Measurements from ENCODE around the gene AHCYL1.

Gene AHCYL1

GRCh38 chr1:110035236-110035752, 50.7 kb downstream of the AHCYL1 start:
- Histone ChIP-seq H3K36me3 (ENCODE audit: control insufficient read depth in 2 of 2, insufficient read depth in 2 of 2, low read length in 2 of 2) (peaks cover 20 to 24% of the 10 kb centered on the region in 2 donors), H3K9me3 (ENCODE audit: control insufficient read depth in 2 of 2, low read length in 2 of 2) (no peaks in the 10 kb centered on the region), H3K27ac (ENCODE audit: low read length) (peak overlapping the region; percentile 87), H3K27me3 (ENCODE audit: control insufficient read depth in 1 of 2, insufficient read depth in 2 of 2, low read length in 2 of 2) (no peaks in the 10 kb centered on the region), H3K4me3 (ENCODE audit: low read length in 2 of 2) (peak overlapping the region; percentile 85 to 93), H3K9ac (ENCODE audit: low read length in 2 of 2) (peak overlapping the region; percentile 86 to 87), H3K4me1 (ENCODE audit: control insufficient read depth, insufficient read depth, low read length) (peaks cover 10% of the 10 kb centered on the region)

DNA sequence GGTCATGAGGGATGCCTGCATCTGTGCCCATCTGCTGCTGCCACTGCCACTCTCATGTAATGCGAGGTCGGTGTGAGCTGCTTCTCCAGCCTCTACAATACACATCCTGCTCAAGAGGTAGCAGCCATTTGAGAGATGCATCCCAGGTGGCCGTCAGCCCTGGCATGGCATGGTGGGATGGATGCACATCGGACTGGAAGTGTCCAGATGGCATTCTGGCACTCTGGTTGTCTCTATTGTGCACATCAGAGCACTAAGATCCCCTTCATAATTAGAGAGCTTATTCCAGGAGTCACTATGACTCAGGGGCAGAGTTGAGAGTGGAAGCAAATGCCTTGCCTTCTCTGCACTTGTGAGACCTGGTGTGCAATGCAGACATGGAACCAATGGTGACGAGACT, 53.7 kb downstream of the AHCYL1 start:
- H3K36me3 ChIP-seq (ENCODE audit: control insufficient read depth in 2 of 2, insufficient read depth in 2 of 2, low read length in 2 of 2), result peaks cover 47 to 52% of the 10 kb centered on the region in 2 donors
- no peak overlapping the region for H3K9ac ChIP-seq (ENCODE audit: low read length in 2 of 2)

DNA sequence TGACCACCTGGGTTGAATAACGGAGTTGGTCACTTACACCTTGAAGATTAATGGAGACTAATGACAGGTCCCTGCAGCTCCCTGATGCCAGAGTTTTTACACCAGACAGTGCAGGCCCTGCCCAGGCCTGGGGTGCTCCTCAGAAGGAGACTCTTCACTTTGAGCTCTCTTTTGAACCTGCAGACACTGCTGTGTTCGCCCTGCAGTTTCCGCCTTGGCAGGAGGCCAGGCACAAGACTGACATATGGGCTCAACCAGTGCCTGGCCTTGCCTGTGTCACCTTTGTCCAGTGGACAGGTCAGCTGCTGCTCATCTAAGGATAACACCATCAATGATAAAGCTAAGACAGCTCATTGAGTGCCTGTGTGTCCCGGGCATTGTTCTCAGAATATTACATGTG, 55.1 kb downstream of the AHCYL1 start:
- Histone ChIP-seq H3K27ac (ENCODE audit: low read length) (no peak overlapping the region), H3K27me3 (ENCODE audit: control insufficient read depth in 1 of 2, insufficient read depth in 2 of 2, low read length in 2 of 2) (no peaks in the 10 kb centered on the region), H3K9me3 (ENCODE audit: control insufficient read depth in 2 of 2, low read length in 2 of 2) (no peaks in the 10 kb centered on the region), H3K36me3 (ENCODE audit: control insufficient read depth in 2 of 2, insufficient read depth in 2 of 2, low read length in 2 of 2) (peaks cover 58 to 63% of the 10 kb centered on the region in 2 donors), H3K4me3 (ENCODE audit: low read length in 2 of 2) (no peak overlapping the region), H3K9ac (ENCODE audit: low read length in 2 of 2) (no peak overlapping the region), H3K4me1 (ENCODE audit: control insufficient read depth, insufficient read depth, low read length) (peaks cover 10% of the 10 kb centered on the region)

More for the DNA sequence above, 53.7 kb downstream of the AHCYL1 start:
- H3K4me1 ChIP-seq (ENCODE audit: control insufficient read depth, insufficient read depth, low read length), result peaks cover 10% of the 10 kb centered on the region
- H3K27ac ChIP-seq (ENCODE audit: low read length), result no peak overlapping the region
- H3K4me3 ChIP-seq (ENCODE audit: low read length in 2 of 2), result no peak overlapping the region
- H3K9me3 ChIP-seq (ENCODE audit: control insufficient read depth in 2 of 2, low read length in 2 of 2), result no peaks in the 10 kb centered on the region
- H3K27me3 ChIP-seq (ENCODE audit: control insufficient read depth in 1 of 2, insufficient read depth in 2 of 2, low read length in 2 of 2), result no peaks in the 10 kb centered on the region

DNA sequence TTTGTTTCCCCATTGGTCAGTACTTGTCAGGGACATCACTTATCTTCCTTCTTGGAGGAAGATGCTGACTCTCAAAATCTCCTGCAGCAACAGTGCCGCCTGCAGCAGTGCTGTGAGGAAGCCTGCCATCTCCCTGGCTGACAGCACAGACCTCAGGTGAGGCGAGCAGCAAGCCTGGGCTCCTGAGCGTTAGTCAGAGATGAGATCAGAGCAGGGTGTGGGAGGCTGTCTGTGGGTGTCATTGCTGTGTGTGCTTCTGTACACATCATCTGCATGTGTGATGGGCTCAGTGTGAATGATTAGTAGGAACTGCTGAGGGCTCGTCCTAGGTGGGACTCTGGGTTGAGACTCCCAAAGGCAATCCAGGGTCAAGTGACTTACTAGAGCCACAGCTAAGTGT, 56.0 kb downstream of the AHCYL1 start:
- Histone ChIP-seq H3K4me3 (ENCODE audit: low read length in 2 of 2) (no peak overlapping the region), H3K36me3 (ENCODE audit: control insufficient read depth in 2 of 2, insufficient read depth in 2 of 2, low read length in 2 of 2) (peaks cover 67 to 71% of the 10 kb centered on the region in 2 donors), H3K9ac (ENCODE audit: low read length in 2 of 2) (no peak overlapping the region), H3K9me3 (ENCODE audit: control insufficient read depth in 2 of 2, low read length in 2 of 2) (no peaks in the 10 kb centered on the region), H3K4me1 (ENCODE audit: control insufficient read depth, insufficient read depth, low read length) (peaks cover 4% of the 10 kb centered on the region), H3K27ac (ENCODE audit: low read length) (no peak overlapping the region), H3K27me3 (ENCODE audit: control insufficient read depth in 1 of 2, insufficient read depth in 2 of 2, low read length in 2 of 2) (no peaks in the 10 kb centered on the region)

- H3K9ac ChIP-seq (ENCODE audit: low read length in 2 of 2), result no peak overlapping the region
- H3K36me3 ChIP-seq (ENCODE audit: control insufficient read depth in 2 of 2, insufficient read depth in 2 of 2, low read length in 2 of 2), result peaks cover 80 to 84% of the 10 kb centered on the region in 2 donors
- H3K4me1 ChIP-seq (ENCODE audit: control insufficient read depth, insufficient read depth, low read length), result no peaks in the 10 kb centered on the region
- H3K27me3 ChIP-seq (ENCODE audit: control insufficient read depth in 1 of 2, insufficient read depth in 2 of 2, low read length in 2 of 2), result no peaks in the 10 kb centered on the region
- H3K27ac ChIP-seq (ENCODE audit: low read length), result no peak overlapping the region
- H3K9me3 ChIP-seq (ENCODE audit: control insufficient read depth in 2 of 2, low read length in 2 of 2), result no peaks in the 10 kb centered on the region
- H3K4me3 ChIP-seq (ENCODE audit: low read length in 2 of 2), result no peak overlapping the region
Observed at GRCh38 chr1:110043016-110043415, 58.5 kb downstream of the AHCYL1 start.

GRCh38 chr1:110047463-110047862, 62.9 kb downstream of the AHCYL1 start:
- Histone ChIP-seq H3K9ac (ENCODE audit: low read length in 2 of 2) (no peak overlapping the region), H3K9me3 (ENCODE audit: control insufficient read depth in 2 of 2, low read length in 2 of 2) (no peaks in the 10 kb centered on the region), H3K27ac (ENCODE audit: low read length) (no peak overlapping the region), H3K36me3 (ENCODE audit: control insufficient read depth in 2 of 2, insufficient read depth in 2 of 2, low read length in 2 of 2) (peaks cover 68 to 84% of the 10 kb centered on the region in 2 donors), H3K27me3 (ENCODE audit: control insufficient read depth in 1 of 2, insufficient read depth in 2 of 2, low read length in 2 of 2) (no peaks in the 10 kb centered on the region), H3K4me1 (ENCODE audit: control insufficient read depth, insufficient read depth, low read length) (peaks cover 7% of the 10 kb centered on the region), H3K4me3 (ENCODE audit: low read length in 2 of 2) (no peak overlapping the region)

DNA sequence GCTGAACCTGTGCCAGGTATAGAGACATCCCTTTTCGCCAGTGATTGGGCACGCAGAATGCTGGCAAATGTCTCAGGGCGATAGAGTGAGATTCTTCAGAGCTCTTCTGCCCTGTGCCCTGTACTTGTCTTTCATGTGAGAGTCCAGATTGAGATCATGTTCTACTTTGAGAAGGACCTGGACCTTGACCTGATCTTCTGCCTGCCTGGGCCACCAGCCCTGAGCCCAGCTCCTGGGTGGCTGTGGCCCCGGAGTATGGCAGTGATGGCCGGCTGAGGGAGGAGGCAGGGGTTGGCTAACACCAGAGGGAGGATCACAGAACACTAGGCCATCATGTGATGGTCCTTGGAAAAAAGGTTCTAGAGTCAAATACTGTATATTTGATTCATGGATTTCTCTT, 63.7 kb downstream of the AHCYL1 start:
- Histone ChIP-seq H3K9ac (ENCODE audit: low read length in 2 of 2) (no peak overlapping the region), H3K4me1 (ENCODE audit: control insufficient read depth, insufficient read depth, low read length) (peaks cover 7% of the 10 kb centered on the region), H3K9me3 (ENCODE audit: control insufficient read depth in 2 of 2, low read length in 2 of 2) (no peaks in the 10 kb centered on the region), H3K4me3 (ENCODE audit: low read length in 2 of 2) (no peak overlapping the region), H3K36me3 (ENCODE audit: control insufficient read depth in 2 of 2, insufficient read depth in 2 of 2, low read length in 2 of 2) (peaks cover 65 to 83% of the 10 kb centered on the region in 2 donors), H3K27ac (ENCODE audit: low read length) (no peak overlapping the region), H3K27me3 (ENCODE audit: control insufficient read depth in 1 of 2, insufficient read depth in 2 of 2, low read length in 2 of 2) (no peaks in the 10 kb centered on the region)

DNA sequence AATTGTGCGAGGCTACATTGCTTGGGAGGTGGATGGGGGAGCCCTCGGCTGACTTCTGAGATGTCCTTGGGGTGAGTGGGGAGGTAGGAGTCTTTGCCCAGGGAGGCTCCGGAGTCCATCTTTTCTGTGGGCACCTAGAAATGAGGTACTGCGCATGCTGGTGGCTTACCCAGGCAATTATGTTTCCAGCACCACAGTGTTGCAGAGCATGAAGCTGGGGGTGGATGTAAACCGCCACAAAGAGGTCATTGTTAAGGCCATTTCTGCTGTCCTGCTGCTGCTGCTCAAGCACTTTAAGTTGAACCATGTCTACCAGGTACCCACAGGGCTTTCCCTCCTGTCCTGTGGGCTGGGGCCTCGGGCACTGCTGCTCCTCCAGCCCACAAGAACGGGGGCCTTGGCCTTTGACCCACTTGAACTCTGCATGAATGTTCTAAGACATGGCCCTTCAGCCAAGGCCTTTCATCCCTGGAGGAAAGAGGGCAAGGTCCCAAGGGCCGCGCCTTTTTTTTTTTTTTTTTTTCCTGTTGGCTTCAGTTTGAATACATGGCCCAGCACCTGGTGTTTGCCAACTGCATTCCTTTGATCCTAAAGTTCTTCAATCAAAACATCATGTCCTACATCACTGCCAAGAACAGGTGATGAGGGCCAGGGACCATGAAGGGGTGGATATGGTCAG, 64.5 kb downstream of the AHCYL1 start:
- peaks cover 65 to 83% of the 10 kb centered on the region in 2 donors for H3K36me3 ChIP-seq (ENCODE audit: control insufficient read depth in 2 of 2, insufficient read depth in 2 of 2, low read length in 2 of 2)
- no peaks in the 10 kb centered on the region for H3K9me3 ChIP-seq (ENCODE audit: control insufficient read depth in 2 of 2, low read length in 2 of 2)
- no peak overlapping the region for H3K4me3 ChIP-seq (ENCODE audit: low read length in 2 of 2)
- no peak overlapping the region for H3K9ac ChIP-seq (ENCODE audit: low read length in 2 of 2)
- no peaks in the 10 kb centered on the region for H3K27me3 ChIP-seq (ENCODE audit: control insufficient read depth in 1 of 2, insufficient read depth in 2 of 2, low read length in 2 of 2)
- H3K27ac ChIP-seq (ENCODE audit: low read length), result no peak overlapping the region
- peaks cover 7% of the 10 kb centered on the region for H3K4me1 ChIP-seq (ENCODE audit: control insufficient read depth, insufficient read depth, low read length)

DNA sequence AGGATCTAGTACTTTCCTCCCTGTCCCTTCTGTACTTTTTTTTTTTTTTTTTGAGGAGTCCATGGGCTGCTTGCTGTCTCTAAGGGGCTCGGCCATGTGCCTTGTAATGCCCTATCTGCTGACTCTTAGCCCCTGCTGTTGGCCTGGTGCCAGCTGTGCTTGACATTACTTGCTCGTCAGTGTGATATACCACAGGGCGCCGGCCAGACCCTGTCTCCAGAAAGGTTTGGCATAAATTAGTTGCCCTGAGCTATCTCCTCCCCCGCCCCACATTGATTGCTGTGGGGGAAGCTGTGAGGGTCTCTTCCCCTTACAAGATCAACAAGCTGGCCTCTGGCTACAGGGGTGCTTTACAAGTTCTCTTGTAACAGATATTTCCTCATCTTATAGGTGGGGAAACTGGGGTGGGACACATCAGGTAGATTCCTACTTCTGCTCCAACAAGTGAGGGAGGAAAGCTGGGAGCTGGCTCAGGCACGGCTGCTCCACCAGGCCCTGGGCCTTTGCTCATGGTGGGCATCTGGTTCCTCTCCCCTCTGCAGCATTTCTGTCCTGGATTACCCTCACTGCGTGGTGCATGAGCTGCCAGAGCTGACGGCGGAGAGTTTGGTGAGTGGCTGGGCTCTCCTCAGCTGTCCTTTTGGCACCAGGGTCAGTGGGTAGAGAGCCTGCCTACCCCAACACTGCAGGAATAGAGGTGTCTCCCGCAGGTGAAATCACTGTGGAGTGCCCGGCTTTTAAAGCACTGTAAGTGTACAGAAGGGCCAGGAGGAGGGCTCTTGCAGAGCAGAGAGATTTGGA, 65.4 kb downstream of the AHCYL1 start:
- no peak overlapping the region for H3K4me3 ChIP-seq (ENCODE audit: low read length in 2 of 2)
- peaks cover 7% of the 10 kb centered on the region for H3K4me1 ChIP-seq (ENCODE audit: control insufficient read depth, insufficient read depth, low read length)
- H3K9me3 ChIP-seq (ENCODE audit: control insufficient read depth in 2 of 2, low read length in 2 of 2), result no peaks in the 10 kb centered on the region
- H3K9ac ChIP-seq (ENCODE audit: low read length in 2 of 2), result no peak overlapping the region
- peak overlapping the region; percentile 24 for H3K27ac ChIP-seq (ENCODE audit: low read length)
- peaks cover 68 to 84% of the 10 kb centered on the region in 2 donors for H3K36me3 ChIP-seq (ENCODE audit: control insufficient read depth in 2 of 2, insufficient read depth in 2 of 2, low read length in 2 of 2)
- H3K27me3 ChIP-seq (ENCODE audit: control insufficient read depth in 1 of 2, insufficient read depth in 2 of 2, low read length in 2 of 2), result no peaks in the 10 kb centered on the region

GRCh38 chr1:110050602-110051261, 66.2 kb downstream of the AHCYL1 start:
- Histone ChIP-seq H3K4me3 (ENCODE audit: low read length in 2 of 2) (no peak overlapping the region), H3K9ac (ENCODE audit: low read length in 2 of 2) (no peak overlapping the region), H3K9me3 (ENCODE audit: control insufficient read depth in 2 of 2, low read length in 2 of 2) (no peaks in the 10 kb centered on the region), H3K4me1 (ENCODE audit: control insufficient read depth, insufficient read depth, low read length) (peaks cover 7% of the 10 kb centered on the region), H3K36me3 (ENCODE audit: control insufficient read depth in 2 of 2, insufficient read depth in 2 of 2, low read length in 2 of 2) (peaks cover 68 to 84% of the 10 kb centered on the region in 2 donors), H3K27ac (ENCODE audit: low read length) (no peak overlapping the region), H3K27me3 (ENCODE audit: control insufficient read depth in 1 of 2, insufficient read depth in 2 of 2, low read length in 2 of 2) (no peaks in the 10 kb centered on the region)

Measured in stomach smooth muscle (tissue), 2 donors.